GM06990 (cell line): ENCODE data around the gene PMCH.
A peak's percentile ranks its signal among the peaks of the same experiment; 100 is the strongest.
"Not testable (repeated sequence)": the region's sequence is repeated elsewhere in the genome, so short reads cannot be mapped to it uniquely, and the experiment has no call there.

Source experiments
- DNase-seq: peaks from one replicate; pipeline ENCODE4 v3.0.0-alpha.2; 2011; ENCODE audit not compliant: insufficient read length; ENCODE audit errors: extremely low read depth
- H3K27me3 ChIP-seq: replicated peaks from 2 replicates; pipeline ENCODE4 v1.6.0; 2011; ENCODE audit warnings: low read length; ENCODE audit not compliant: control insufficient read depth, insufficient read depth
- H3K36me3 ChIP-seq: 2 replicates; pipeline ENCODE4 v1.5.1; 2011; ENCODE audit warnings: low read length; ENCODE audit not compliant: control insufficient read depth, insufficient read depth
- H3K4me3 ChIP-seq: replicated peaks from 2 replicates; pipeline ENCODE4 v1.5.1; 2011; ENCODE audit warnings: low read depth, mild to moderate bottlenecking, control low read depth, low read length
- TF ChIP-seq, protein P1 (sequence below): IDR thresholded peaks from 2 replicates; pipeline ENCODE4 v1.5.1; 2011; ENCODE audit warnings: low read length, control low read depth, mild to moderate bottlenecking, inconsistent platforms; ENCODE audit not compliant: insufficient read depth, poor library complexity, severe bottlenecking

Gene PMCH

DNA sequence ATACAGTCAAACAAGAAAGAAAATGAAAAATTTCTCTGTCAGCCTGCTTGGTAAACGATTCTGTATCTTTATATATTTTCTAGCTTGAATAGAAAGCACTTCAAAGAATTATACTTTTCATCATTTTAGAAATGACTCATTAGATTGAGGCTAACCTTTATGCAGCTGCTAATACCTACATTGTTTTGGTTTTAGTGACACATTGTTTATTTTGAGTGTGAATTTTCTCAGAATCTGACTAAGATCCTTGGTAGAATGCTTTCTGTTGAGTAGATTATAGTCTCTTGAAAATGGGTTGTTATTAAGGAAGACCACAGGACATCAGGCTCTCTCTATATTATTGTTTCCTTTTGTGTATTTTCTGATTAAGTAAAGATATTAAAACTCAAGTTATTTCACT, at the start of gene PMCH:
TSS of gene PMCH (minus strand) at position 45 of the 400 bp plus-strand sequence. CDS start 63 bp downstream, outside the sequence.
- TF ChIP-seq, protein P1, sequence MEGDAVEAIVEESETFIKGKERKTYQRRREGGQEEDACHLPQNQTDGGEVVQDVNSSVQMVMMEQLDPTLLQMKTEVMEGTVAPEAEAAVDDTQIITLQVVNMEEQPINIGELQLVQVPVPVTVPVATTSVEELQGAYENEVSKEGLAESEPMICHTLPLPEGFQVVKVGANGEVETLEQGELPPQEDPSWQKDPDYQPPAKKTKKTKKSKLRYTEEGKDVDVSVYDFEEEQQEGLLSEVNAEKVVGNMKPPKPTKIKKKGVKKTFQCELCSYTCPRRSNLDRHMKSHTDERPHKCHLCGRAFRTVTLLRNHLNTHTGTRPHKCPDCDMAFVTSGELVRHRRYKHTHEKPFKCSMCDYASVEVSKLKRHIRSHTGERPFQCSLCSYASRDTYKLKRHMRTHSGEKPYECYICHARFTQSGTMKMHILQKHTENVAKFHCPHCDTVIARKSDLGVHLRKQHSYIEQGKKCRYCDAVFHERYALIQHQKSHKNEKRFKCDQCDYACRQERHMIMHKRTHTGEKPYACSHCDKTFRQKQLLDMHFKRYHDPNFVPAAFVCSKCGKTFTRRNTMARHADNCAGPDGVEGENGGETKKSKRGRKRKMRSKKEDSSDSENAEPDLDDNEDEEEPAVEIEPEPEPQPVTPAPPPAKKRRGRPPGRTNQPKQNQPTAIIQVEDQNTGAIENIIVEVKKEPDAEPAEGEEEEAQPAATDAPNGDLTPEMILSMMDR = no peak
- DNase-seq = peak; percentile 14
- H3K27me3 ChIP-seq = no peaks in the 10 kb centered on the region
- H3K36me3 ChIP-seq = no peaks in the 10 kb centered on the region
- H3K4me3 ChIP-seq = no peak within 1 kb of the TSS

DNA sequence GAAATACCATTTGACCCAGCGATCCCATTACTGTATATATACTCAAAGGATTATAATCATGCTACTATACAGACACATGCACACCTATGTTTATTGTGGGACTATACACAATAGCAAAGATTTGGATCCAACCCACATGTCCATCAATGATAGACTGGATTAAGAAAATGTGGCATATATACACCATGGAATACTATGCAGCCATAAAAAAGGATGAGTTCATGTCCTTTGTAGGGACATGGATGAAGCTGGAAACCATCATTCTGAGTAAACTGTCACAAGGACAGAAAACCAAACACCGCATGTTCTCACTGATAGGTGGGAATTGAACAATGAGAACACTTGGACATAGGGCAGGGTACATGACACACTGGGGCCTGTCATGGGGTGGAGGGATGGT, 43.2 kb upstream of the PMCH start:
- DNase-seq, H3K4me3 ChIP-seq, H3K27me3 ChIP-seq, H3K36me3 ChIP-seq: not testable (repeated sequence)

DNA sequence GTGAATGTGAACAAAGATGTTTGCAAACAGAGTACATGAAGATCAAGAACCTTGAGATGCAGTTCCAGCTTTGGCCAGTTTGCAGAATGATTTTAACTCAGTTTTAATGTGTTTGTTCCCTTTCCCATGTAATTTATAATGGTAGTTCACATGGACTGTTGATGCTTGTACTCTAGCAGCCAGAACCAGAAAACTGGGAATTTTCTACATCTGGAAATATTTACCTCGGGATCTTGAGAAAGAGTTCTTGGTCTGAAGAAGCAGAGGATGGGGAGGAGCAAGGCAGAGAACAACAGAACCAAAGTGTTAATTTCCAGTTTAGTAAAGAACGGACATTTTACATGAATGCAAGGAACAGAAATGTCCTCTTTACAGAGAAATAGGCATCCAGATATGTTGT, 37.0 kb upstream of the PMCH start:
- H3K4me3 ChIP-seq = no peak overlapping the region
- TF ChIP-seq, protein P1 = no peak
- H3K36me3 ChIP-seq = no peaks in the 10 kb centered on the region
- no peaks in the 10 kb centered on the region for H3K27me3 ChIP-seq
- DNase-seq = no peak

- TF ChIP-seq, protein P1 = no peak
- no peaks in the 10 kb centered on the region for H3K36me3 ChIP-seq
- no peak overlapping the region for H3K4me3 ChIP-seq
- no peak for DNase-seq
- H3K27me3 ChIP-seq = no peaks in the 10 kb centered on the region
Measured at GRCh38 chr12:102232446-102232845, 34.8 kb upstream of the PMCH start.

DNA sequence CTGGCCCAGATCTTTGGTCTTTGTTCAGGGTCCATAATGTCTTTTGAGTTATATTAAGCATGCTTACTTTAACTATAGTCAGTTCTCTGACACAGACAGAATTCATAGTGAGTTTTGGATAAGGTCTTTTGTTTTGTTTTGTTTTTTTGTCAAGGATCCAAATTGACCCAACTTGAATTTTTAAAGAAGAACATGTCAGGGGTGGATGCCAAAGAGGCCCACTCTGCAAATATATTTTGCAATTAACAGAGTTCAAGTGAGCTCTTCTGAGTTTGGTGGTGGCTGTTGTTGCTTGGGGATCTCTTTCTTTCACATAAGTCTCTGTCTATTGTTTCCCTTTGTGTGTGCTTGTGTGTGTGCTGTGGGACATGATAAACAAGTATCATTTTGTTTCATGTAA, 34.4 kb upstream of the PMCH start:
- no peaks in the 10 kb centered on the region for H3K36me3 ChIP-seq
- DNase-seq = no peak
- TF ChIP-seq, protein P1 = no peak
- no peaks in the 10 kb centered on the region for H3K27me3 ChIP-seq
- H3K4me3 ChIP-seq = no peak overlapping the region

GRCh38 chr12:102227954-102228353, 30.3 kb upstream of the PMCH start:
- H3K36me3 ChIP-seq = no peaks in the 10 kb centered on the region
- H3K4me3 ChIP-seq = no peak overlapping the region
- H3K27me3 ChIP-seq = no peaks in the 10 kb centered on the region
- no peak for DNase-seq
- TF ChIP-seq, protein P1 = no peak
